ENCODE measurements around the gene TMTC2. TPM values are rescaled to one million over a fixed set of nuclear protein-coding genes. Genes with fewer than 3 reads are reported as not detected.

Gene TMTC2
- polyA plus RNA-seq, 1 experiment = 1.6 TPM

- H3K27ac ChIP-seq (ENCODE audit: low read depth, low read length) = no peak overlapping the region
- CTCF ChIA-PET = no interaction called here
- H3K27me3 ChIP-seq (ENCODE audit: control insufficient read depth, insufficient read depth, low read length) = no peaks in the 10 kb centered on the region
- TF ChIP-seq CTCF (IDR thresholded peaks at IDR 0.05; ENCODE audit: low read depth, low read length) = no peak
- no peak for DNase-seq (ENCODE audit: low read depth, low spot score)
- no peaks in the 10 kb centered on the region for H3K9me3 ChIP-seq (ENCODE audit: control insufficient read depth, insufficient read depth, low read length)
- POLR2A ChIA-PET = no interaction called here
- no peak overlapping the region for H3K4me3 ChIP-seq (ENCODE audit: low read depth, low read length)
Observed at GRCh38 chr12:83067981-83068380, 381.3 kb downstream of the TMTC2 start.

GRCh38 chr12:83074358-83074894 lies 387.7 kb downstream of the TMTC2 start:
- no peak overlapping the region for H3K4me3 ChIP-seq (ENCODE audit: low read depth, low read length)
- ChIA-PET POLR2A (no interaction called here), CTCF (no interaction called here)
- no peaks in the 10 kb centered on the region for H3K27me3 ChIP-seq (ENCODE audit: control insufficient read depth, insufficient read depth, low read length)
- H3K27ac ChIP-seq (ENCODE audit: low read depth, low read length) = no peak overlapping the region
- H3K9me3 ChIP-seq (ENCODE audit: control insufficient read depth, insufficient read depth, low read length) = 0 out of 2 replicates have a peak, but pooled peaks cover 5% of the 10 kb centered on the region
- DNase-seq (ENCODE audit: low read depth, low spot score) = no peak
- no peak for TF ChIP-seq CTCF (IDR thresholded peaks at IDR 0.05; ENCODE audit: low read depth, low read length)

GRCh38 chr12:83075471-83075870 lies 388.8 kb downstream of the TMTC2 start:
- Histone ChIP-seq H3K9me3 (ENCODE audit: control insufficient read depth, insufficient read depth, low read length) (0 out of 2 replicates have a peak, but pooled peaks cover 5% of the 10 kb centered on the region), H3K4me3 (ENCODE audit: low read depth, low read length) (no peak overlapping the region), H3K27me3 (ENCODE audit: control insufficient read depth, insufficient read depth, low read length) (no peaks in the 10 kb centered on the region), H3K27ac (ENCODE audit: low read depth, low read length) (no peak overlapping the region)
- no peak for TF ChIP-seq CTCF (IDR thresholded peaks at IDR 0.05; ENCODE audit: low read depth, low read length)
- CTCF ChIA-PET = no interaction called here
- POLR2A ChIA-PET = no interaction called here
- DNase-seq (ENCODE audit: low read depth, low spot score) = no peak

- DNase-seq (ENCODE audit: low read depth, low spot score) = no peak
- TF ChIP-seq CTCF (IDR thresholded peaks at IDR 0.05; ENCODE audit: low read depth, low read length) = no peak
- H3K27ac ChIP-seq (ENCODE audit: low read depth, low read length) = no peak overlapping the region
- H3K27me3 ChIP-seq (ENCODE audit: control insufficient read depth, insufficient read depth, low read length) = no peaks in the 10 kb centered on the region
- 0 out of 2 replicates have a peak, but pooled peaks cover 5% of the 10 kb centered on the region for H3K9me3 ChIP-seq (ENCODE audit: control insufficient read depth, insufficient read depth, low read length)
- no peak overlapping the region for H3K4me3 ChIP-seq (ENCODE audit: low read depth, low read length)
- ChIA-PET POLR2A (no interaction called here), CTCF (no interaction called here)
Observed at GRCh38 chr12:83077041-83077440, 390.3 kb downstream of the TMTC2 start.

- Histone ChIP-seq H3K4me3 (ENCODE audit: low read depth, low read length) (no peak overlapping the region), H3K27me3 (ENCODE audit: control insufficient read depth, insufficient read depth, low read length) (no peaks in the 10 kb centered on the region), H3K27ac (ENCODE audit: low read depth, low read length) (no peak overlapping the region), H3K9me3 (ENCODE audit: control insufficient read depth, insufficient read depth, low read length) (peaks cover 2% of the 10 kb centered on the region; the same call in 1 of the 2 replicates)
- POLR2A ChIA-PET = no interaction called here
- DNase-seq (ENCODE audit: low read depth, low spot score) = no peak
- CTCF ChIA-PET = no interaction called here
- TF ChIP-seq CTCF (IDR thresholded peaks at IDR 0.05; ENCODE audit: low read depth, low read length) = no peak
Observed at GRCh38 chr12:83082690-83083276, 396.1 kb downstream of the TMTC2 start.
